Ovary (tissue), 9 donors: ENCODE measurements around the gene STX4. TPM values are rescaled to one million over a fixed set of nuclear protein-coding genes. Genes with fewer than 3 reads are reported as not detected.
"Not testable (repeated sequence)": the region's sequence is repeated elsewhere in the genome, so short reads cannot be mapped to it uniquely, and the experiment has no call there.

ENCODE experiments used
- DNase-seq, 5 donors: peaks; one replicate each; pipeline ENCODE4 v3.0.0-alpha.2; 2019 to 2020
- H3K27ac ChIP-seq, 2 donors: fragments of 200-600 bp; one replicate each; pipeline versions ENCODE4 v1.5.1 to v1.8.0; 2019 to 2022
- H3K27me3 ChIP-seq: fragments of 200-600 bp; one replicate; pipeline ENCODE4 v1.8.0; 2022
- H3K36me3 ChIP-seq: fragments of 200-600 bp; sonication (generic); one replicate; pipeline ENCODE4 v1.5.1; 2019
- H3K4me1 ChIP-seq: one replicate; pipeline ENCODE4 v1.8.1; 2013; ENCODE audit warnings: mild to moderate bottlenecking, moderate library complexity; ENCODE audit not compliant: insufficient read depth
- H3K4me3 ChIP-seq: fragments of 200-600 bp; sonication (generic); one replicate; pipeline ENCODE4 v1.5.1; 2017
- H3K9me3 ChIP-seq, 2 donors: fragments of 200-600 bp in 1 of 2; sonication (generic) in 1 of 2; one replicate each; pipeline versions ENCODE4 v1.5.1 to v1.8.1; 2013 to 2019; ENCODE audit warnings: mild to moderate bottlenecking in 1 of 2, moderate library complexity in 1 of 2
- EP300 ChIP-seq: sonication (generic); formaldehyde crosslinking; IDR thresholded peaks from one replicate; pipeline ENCODE4 v1.6.1; 2017; ENCODE audit warnings: antibody characterized with exemption
- POLR2A ChIP-seq: fragments of 450-650 bp; IDR thresholded peaks from one replicate; pipeline ENCODE4 v1.6.1; 2017; ENCODE audit warnings: antibody characterized with exemption, mild to moderate bottlenecking, moderate library complexity
- WGBS, 3 donors: extraction: QIAGEN DNeasy Blood & Tissue Kit in 1 of 3; methylation state at CpG; one replicate each; pipeline versions ENCODE4 v1.1.5 to v1.1.7; 2013 to 2017; 5-methylcytosine and 5-hydroxymethylcytosine counted together
- intact Hi-C, 4 donors: fragments of 100-400 bp; cut with DNase I; formaldehyde crosslinking; loops; one replicate each; pipeline versions ENCODE4 v1.11.0 to v1.15.1; 2022 to 2023
- polyA plus RNA-seq, 2 donors: library from polyadenylated mRNA; stranded (reverse); fragments of 200-250 nt in 1 of 2; fragments of 350-450 nt in 1 of 2; fragmentation: Illumina TruSeq in 1 of 2; extraction: RNeasy Lipid Tissue Mini Kit (QIAGEN cat#74804) in 1 of 2; gene quantifications; one replicate each; pipeline ENCODE4 v1.2.3, GENCODE V29; 2013 to 2014
- total RNA-seq, 7 donors: library from RNA; depleted of rRNA in 2 of 7; stranded (reverse); fragments of >200 nt in 2 of 7; fragmentation: NEBNext Ultra II Directional in 3 of 7; extraction: Animal tissue kit (Norgen Biotek cat#: 25700) in 3 of 7; gene quantifications; one replicate each; pipeline versions ENCODE4 v1.1.0 to v1.2.4, GENCODE V29; 2016 to 2023
- TF ChIP-seq, protein P1 (sequence below), 3 donors: fragments of 450-650 bp in 2 of 3; fragments of 200-600 bp in 1 of 3; IDR thresholded peaks; one replicate each; pipeline versions ENCODE4 v1.5.1 to v1.8.0; 2016 to 2022; ENCODE audit warnings: antibody characterized with exemption in 3 of 3, mild to moderate bottlenecking in 1 of 3
- donor health status: DM: no; HTN: no; CAD: no; lungs with moderate emphysema.
- donor health status: DM: no; HTN: no; CAD: no.
- donor health status: Bipolar disorder and iron deficiency.
- donor health status: DM: yes; HTN: yes; CAD: no.
- donor health status: DM: no; HTN: no; CAD: no.
- donor health status: DM: yes; HTN: yes; CAD: no.

The STX4 gene
- total and polyA plus RNA-seq, 9 donors: 26.2 to 73.8 (median 53.8) TPM

DNA sequence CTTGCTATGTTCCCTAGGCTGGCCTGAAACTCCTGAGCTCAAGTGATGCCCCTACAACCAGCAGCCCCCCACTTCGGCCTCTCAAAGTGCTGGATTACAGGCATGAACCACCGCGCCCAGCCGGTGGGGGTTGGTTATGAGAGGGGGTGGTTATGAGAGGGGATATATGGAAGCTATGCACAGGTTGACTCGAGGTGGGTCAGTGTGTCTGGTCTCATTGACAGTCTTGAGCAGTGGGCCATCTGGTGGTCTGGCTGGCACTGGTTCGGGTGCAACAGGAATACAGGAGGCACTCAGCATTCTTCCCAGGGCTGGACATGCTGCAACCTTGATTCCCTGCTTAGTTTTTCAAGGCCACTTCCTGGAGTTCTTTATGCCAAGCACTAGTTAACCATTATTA, 17.3 kb upstream of the STX4 start:
- Histone ChIP-seq H3K9me3 (no peaks in the 10 kb centered on the region), H3K4me1 (no peaks in the 10 kb centered on the region), H3K27me3 (no peaks in the 10 kb centered on the region), H3K27ac (no peak overlapping the region), H3K4me3 (no peak overlapping the region), H3K36me3 (no peaks in the 10 kb centered on the region)
- intact Hi-C loops: no loop called here
- TF ChIP-seq EP300 (no peak), POLR2A (no peak)
- TF ChIP-seq, protein P1, sequence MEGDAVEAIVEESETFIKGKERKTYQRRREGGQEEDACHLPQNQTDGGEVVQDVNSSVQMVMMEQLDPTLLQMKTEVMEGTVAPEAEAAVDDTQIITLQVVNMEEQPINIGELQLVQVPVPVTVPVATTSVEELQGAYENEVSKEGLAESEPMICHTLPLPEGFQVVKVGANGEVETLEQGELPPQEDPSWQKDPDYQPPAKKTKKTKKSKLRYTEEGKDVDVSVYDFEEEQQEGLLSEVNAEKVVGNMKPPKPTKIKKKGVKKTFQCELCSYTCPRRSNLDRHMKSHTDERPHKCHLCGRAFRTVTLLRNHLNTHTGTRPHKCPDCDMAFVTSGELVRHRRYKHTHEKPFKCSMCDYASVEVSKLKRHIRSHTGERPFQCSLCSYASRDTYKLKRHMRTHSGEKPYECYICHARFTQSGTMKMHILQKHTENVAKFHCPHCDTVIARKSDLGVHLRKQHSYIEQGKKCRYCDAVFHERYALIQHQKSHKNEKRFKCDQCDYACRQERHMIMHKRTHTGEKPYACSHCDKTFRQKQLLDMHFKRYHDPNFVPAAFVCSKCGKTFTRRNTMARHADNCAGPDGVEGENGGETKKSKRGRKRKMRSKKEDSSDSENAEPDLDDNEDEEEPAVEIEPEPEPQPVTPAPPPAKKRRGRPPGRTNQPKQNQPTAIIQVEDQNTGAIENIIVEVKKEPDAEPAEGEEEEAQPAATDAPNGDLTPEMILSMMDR (IDR thresholded peaks at IDR 0.05): no peak
- WGBS, 3 donors: 51 to 56% (median 54%) methylated on average over 6 of the region's 6 CpGs
- no peak for DNase-seq

GRCh38 chr16:31017756-31018155, 15.6 kb upstream of the STX4 start:
- H3K9me3 ChIP-seq, H3K27ac ChIP-seq, DNase-seq, H3K36me3 ChIP-seq, H3K4me3 ChIP-seq, H3K4me1 ChIP-seq, intact Hi-C loops, H3K27me3 ChIP-seq: not testable (repeated sequence)
- 80 to 92% (median 83%) methylated on average over 10 of the region's 10 CpGs for WGBS, 3 donors

DNA sequence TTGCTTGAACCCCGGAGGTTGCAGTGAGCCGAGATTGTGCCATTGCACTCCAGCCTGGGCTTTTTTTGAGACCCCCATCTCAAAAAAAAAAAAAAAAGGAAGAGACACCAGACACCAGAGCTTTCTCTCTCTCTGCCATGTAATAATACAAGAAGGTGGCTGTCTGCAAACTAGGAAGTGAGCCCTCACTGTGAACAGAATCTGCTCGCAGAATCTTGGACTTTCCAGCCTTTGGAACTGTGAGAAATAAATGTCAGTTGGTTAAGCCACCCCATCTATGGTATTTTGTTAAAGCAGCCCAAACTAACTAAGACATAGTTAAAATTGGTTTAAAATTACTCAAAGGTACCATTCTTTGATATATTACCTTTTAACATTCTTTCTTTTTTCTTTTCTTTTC, 12.8 kb upstream of the STX4 start:
- Histone ChIP-seq H3K4me3 (no peak overlapping the region), H3K9me3 (no peaks in the 10 kb centered on the region), H3K27ac (no peak overlapping the region), H3K27me3 (no peaks in the 10 kb centered on the region), H3K36me3 (no peaks in the 10 kb centered on the region), H3K4me1 (no peaks in the 10 kb centered on the region)
- intact Hi-C loops: no loop called here
- DNase-seq: no peak
- TF ChIP-seq, protein P1 (IDR thresholded peaks at IDR 0.05): no peak
- TF ChIP-seq POLR2A (no peak), EP300 (no peak)
- 87 to 95% (median 92%) methylated on average over 3 of the region's 3 CpGs for WGBS, 3 donors

- DNase-seq: no peak
- no peaks in the 10 kb centered on the region for H3K36me3 ChIP-seq
- TF ChIP-seq, protein P1 (IDR thresholded peaks at IDR 0.05): no peak
- TF ChIP-seq EP300 (no peak), POLR2A (no peak)
- intact Hi-C loops: no loop called here
- no peaks in the 10 kb centered on the region for H3K4me1 ChIP-seq
- H3K9me3 ChIP-seq: no peaks in the 10 kb centered on the region
- WGBS, 3 donors: 73 to 82% (median 81%) methylated on average over 12 of the region's 12 CpGs
- no peak overlapping the region for H3K27ac ChIP-seq
- H3K27me3 ChIP-seq: no peaks in the 10 kb centered on the region
- H3K4me3 ChIP-seq: no peak overlapping the region
These were observed 10.7 kb upstream of the STX4 start for GRCh38 chr16:31022544-31023251.

- intact Hi-C loops: no loop called here
- no peak for DNase-seq
- H3K27ac ChIP-seq: no peak overlapping the region
- no peaks in the 10 kb centered on the region for H3K9me3 ChIP-seq
- no peaks in the 10 kb centered on the region for H3K36me3 ChIP-seq
- TF ChIP-seq EP300 (no peak), POLR2A (no peak)
- TF ChIP-seq, protein P1 (IDR thresholded peaks at IDR 0.05): no peak
- H3K4me3 ChIP-seq: no peak overlapping the region
- 85 to 90% (median 87%) methylated on average over 4 of the region's 4 CpGs for WGBS, 3 donors
- no peaks in the 10 kb centered on the region for H3K27me3 ChIP-seq
- no peaks in the 10 kb centered on the region for H3K4me1 ChIP-seq
These were observed 10.1 kb upstream of the STX4 start for GRCh38 chr16:31023252-31023602.
